ENCODE measurements around the gene KLF16. TPM values are rescaled to one million over a fixed set of nuclear protein-coding genes. Genes with fewer than 3 reads are reported as not detected.
A peak's percentile ranks its signal among the peaks of the same experiment; 100 is the strongest.

Gene KLF16
- total RNA-seq, 1 donor from 2014 or later, result 52.4 TPM

- Histone ChIP-seq H3K9ac (ENCODE audit: low read length) (no peak overlapping the region), H3K9me3 (ENCODE audit: insufficient read depth, low read depth, low read length) (no peaks in the 10 kb centered on the region), H3K4me1 (ENCODE audit: insufficient read depth, low read length) (peaks cover 16% of the 10 kb centered on the region), H3K27ac (ENCODE audit: low read depth, low read length) (no peak overlapping the region), H3K4me3 (ENCODE audit: insufficient read depth, low read depth, low read length) (no peak overlapping the region), H4K20me1 (ENCODE audit: insufficient read depth, low read length) (peaks cover 79% of the 10 kb centered on the region), H3K79me2 (ENCODE audit: insufficient read depth, low read length) (peaks cover 68% of the 10 kb centered on the region), H3K36me3 (ENCODE audit: insufficient read depth, low read length) (no peaks in the 10 kb centered on the region), H3K4me2 (ENCODE audit: low read length) (no peak overlapping the region), H3K27me3 (ENCODE audit: insufficient read depth, low read length) (no peaks in the 10 kb centered on the region), H2AFZ (ENCODE audit: low read depth, low read length) (no peak overlapping the region)
- no peaks in the 10 kb centered on the region for H3K36me3 Mint-ChIP-seq (ENCODE audit: low read depth, unreplicated experiment)
- DNase-seq (ENCODE audit: low read depth) (no peak), FAIRE-seq (no peak)
- TF ChIP-seq CTCF (IDR thresholded peaks at IDR 0.05; ENCODE audit: insufficient read depth, low read depth, low read length), result no peak
- no peak for TF ChIP-seq EZH2 (IDR thresholded peaks at IDR 0.05; ENCODE audit: insufficient read depth, low read length)
- H3K4me3 Mint-ChIP-seq (ENCODE audit: unreplicated experiment), result no peak overlapping the region
- H3K27ac Mint-ChIP-seq (ENCODE audit: unreplicated experiment), result peak overlapping the region; percentile 63
- H3K4me1 Mint-ChIP-seq (ENCODE audit: low read depth, unreplicated experiment), result peaks cover 20% of the 10 kb centered on the region
- no peaks in the 10 kb centered on the region for H3K9me3 Mint-ChIP-seq (ENCODE audit: unreplicated experiment)
- H3K27me3 Mint-ChIP-seq (ENCODE audit: low read depth, unreplicated experiment), result no peaks in the 10 kb centered on the region
These were observed 13.4 kb downstream of the KLF16 start for GRCh38 chr19:1849886-1850398.

GRCh38 chr19:1849132-1849474 lies 14.3 kb downstream of the KLF16 start:
- no peaks in the 10 kb centered on the region for H3K36me3 ChIP-seq (ENCODE audit: insufficient read depth, low read length)
- no peak for TF ChIP-seq EZH2 (IDR thresholded peaks at IDR 0.05; ENCODE audit: insufficient read depth, low read length)
- no peak for TF ChIP-seq CTCF (IDR thresholded peaks at IDR 0.05; ENCODE audit: insufficient read depth, low read depth, low read length)
- H3K9me3 Mint-ChIP-seq (ENCODE audit: unreplicated experiment), result no peaks in the 10 kb centered on the region
- no peaks in the 10 kb centered on the region for H3K36me3 Mint-ChIP-seq (ENCODE audit: low read depth, unreplicated experiment)
- no peaks in the 10 kb centered on the region for H3K27me3 Mint-ChIP-seq (ENCODE audit: low read depth, unreplicated experiment)
- H3K27me3 ChIP-seq (ENCODE audit: insufficient read depth, low read length), result no peaks in the 10 kb centered on the region
- peaks cover 15% of the 10 kb centered on the region for H3K4me1 Mint-ChIP-seq (ENCODE audit: low read depth, unreplicated experiment)
- peak overlapping the region; percentile 69 for H3K27ac Mint-ChIP-seq (ENCODE audit: unreplicated experiment)
- no peak overlapping the region for H2AFZ ChIP-seq (ENCODE audit: low read depth, low read length)
- no peak overlapping the region for H3K4me3 ChIP-seq (ENCODE audit: insufficient read depth, low read depth, low read length)
- peaks cover 80% of the 10 kb centered on the region for H4K20me1 ChIP-seq (ENCODE audit: insufficient read depth, low read length)
- H3K4me2 ChIP-seq (ENCODE audit: low read length), result no peak overlapping the region
- H3K79me2 ChIP-seq (ENCODE audit: insufficient read depth, low read length), result peaks cover 68% of the 10 kb centered on the region
- H3K9ac ChIP-seq (ENCODE audit: low read length), result no peak overlapping the region
- H3K4me1 ChIP-seq (ENCODE audit: insufficient read depth, low read length), result peaks cover 14% of the 10 kb centered on the region
- no peaks in the 10 kb centered on the region for H3K9me3 ChIP-seq (ENCODE audit: insufficient read depth, low read depth, low read length)
- FAIRE-seq (no peak), DNase-seq (ENCODE audit: low read depth) (no peak)
- peak overlapping the region; percentile 83 for H3K4me3 Mint-ChIP-seq (ENCODE audit: unreplicated experiment)
- no peak overlapping the region for H3K27ac ChIP-seq (ENCODE audit: low read depth, low read length)

DNA sequence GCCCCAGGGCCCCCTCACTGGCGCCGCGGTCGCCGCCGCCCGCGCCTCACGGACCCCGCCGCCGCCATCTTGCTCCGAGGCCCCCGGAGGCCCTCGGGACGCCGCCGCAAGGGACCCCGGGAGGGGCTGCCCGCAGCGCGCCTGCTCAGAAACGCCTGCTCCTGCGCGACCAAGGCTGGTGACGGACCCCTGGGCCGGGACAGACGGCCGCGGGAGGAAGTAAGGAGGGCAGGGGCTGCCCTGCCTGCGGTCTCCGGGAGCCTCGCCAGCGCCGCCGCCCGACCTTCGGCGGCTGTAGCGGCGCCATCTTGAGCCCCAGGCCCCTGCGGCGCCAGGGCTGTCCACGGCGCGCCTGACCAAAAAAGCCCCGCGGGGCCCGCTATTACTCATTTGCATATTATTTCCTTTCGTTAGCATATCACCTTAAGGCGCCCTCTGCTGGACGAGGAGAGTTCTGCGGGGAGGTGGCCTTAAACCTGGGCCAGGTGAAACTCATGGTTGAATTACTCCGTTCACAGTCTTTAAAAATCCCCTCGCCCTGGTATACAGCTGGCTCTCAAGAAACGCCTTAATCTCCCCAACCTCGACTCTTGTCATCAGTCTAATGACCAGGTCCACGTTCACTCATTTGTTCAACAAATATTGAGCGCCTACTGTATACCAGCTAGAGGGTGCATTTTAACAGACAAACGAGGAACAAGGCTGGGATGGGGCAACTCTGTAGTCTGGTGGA lies 14.8 kb downstream of the KLF16 start, which contains the start of gene REXO1:
REXO1 (minus strand) TSS at position 85 of the 733 bp plus-strand sequence. CDS start 125 bp downstream, outside the sequence.
- Histone ChIP-seq H3K27ac (ENCODE audit: low read depth, low read length) (peak within 1 kb of the TSS; percentile 100), H3K27me3 (ENCODE audit: insufficient read depth, low read length) (no peaks in the 10 kb centered on the region), H3K4me3 (ENCODE audit: insufficient read depth, low read depth, low read length) (peak within 1 kb of the TSS; percentile 96), H3K4me1 (ENCODE audit: insufficient read depth, low read length) (peaks cover 14% of the 10 kb centered on the region), H3K36me3 (ENCODE audit: insufficient read depth, low read length) (no peaks in the 10 kb centered on the region), H3K9me3 (ENCODE audit: insufficient read depth, low read depth, low read length) (no peaks in the 10 kb centered on the region), H3K79me2 (ENCODE audit: insufficient read depth, low read length) (peaks cover 69% of the 10 kb centered on the region), H3K9ac (ENCODE audit: low read length) (peak within 1 kb of the TSS; percentile 99), H3K4me2 (ENCODE audit: low read length) (peak within 1 kb of the TSS; percentile 96), H4K20me1 (ENCODE audit: insufficient read depth, low read length) (peaks cover 80% of the 10 kb centered on the region), H2AFZ (ENCODE audit: low read depth, low read length) (peak within 1 kb of the TSS; percentile 95)
- Mint-ChIP-seq H3K27me3 (ENCODE audit: low read depth, unreplicated experiment) (no peaks in the 10 kb centered on the region), H3K36me3 (ENCODE audit: low read depth, unreplicated experiment) (no peaks in the 10 kb centered on the region), H3K4me3 (ENCODE audit: unreplicated experiment) (peak within 1 kb of the TSS; percentile 95), H3K27ac (ENCODE audit: unreplicated experiment) (peak within 1 kb of the TSS; percentile 99), H3K4me1 (ENCODE audit: low read depth, unreplicated experiment) (peaks cover 15% of the 10 kb centered on the region), H3K9me3 (ENCODE audit: unreplicated experiment) (no peaks in the 10 kb centered on the region)
- peak; percentile 23 for FAIRE-seq
- DNase-seq (ENCODE audit: low read depth), result peak; percentile 74
- TF ChIP-seq EZH2 (IDR thresholded peaks at IDR 0.05; ENCODE audit: insufficient read depth, low read length) (no peak), CTCF (IDR thresholded peaks at IDR 0.05; ENCODE audit: insufficient read depth, low read depth, low read length) (peak; percentile 92)
